Measurements from ENCODE around the gene AQR. TPM values are rescaled to one million over a fixed set of nuclear protein-coding genes. Genes with fewer than 3 reads are reported as not detected.

The AQR gene
- total and polyA plus RNA-seq, 2 of the 13 experiments (the other 11 are each of a cell fraction or from before 2014, with no cell fraction given) = 18.7 to 31.3 TPM

GRCh38 chr15:34914317-34914716 is 55.2 kb downstream of the AQR start:
- Histone ChIP-seq H3K79me2 (ENCODE audit: insufficient read depth, low read length) (no peaks in the 10 kb centered on the region), H3K36me3 (replicated peaks in 1 of 2; ENCODE audit: control insufficient read depth in 1 of 2, insufficient read depth in 2 of 2, low read length in 2 of 2) (peaks cover 5 to 53% of the 10 kb centered on the region in 2 experiments; a peak in 3 of 5 replicates), H3K4me1 (ENCODE audit: insufficient read depth, low read length) (no peaks in the 10 kb centered on the region), H2AFZ (ENCODE audit: low read length) (no peak overlapping the region), H3K4me3 (replicated peaks in 1 of 3; ENCODE audit: insufficient read depth in 1 of 3, low read depth in 2 of 3, low read length in 3 of 3) (no peak overlapping the region), H3K4me2 (ENCODE audit: low read depth, low read length) (no peak overlapping the region), H3K27me3 (ENCODE audit: control insufficient read depth in 1 of 2, insufficient read depth in 2 of 2, low read length in 2 of 2) (no peaks in the 10 kb centered on the region), H3K27ac (ENCODE audit: extremely low read length, insufficient read depth, low read length) (no peak overlapping the region), H4K20me1 (ENCODE audit: insufficient read depth, low read length) (no peaks in the 10 kb centered on the region), H3K9me3 (ENCODE audit: low read length) (no peaks in the 10 kb centered on the region), H3K9ac (ENCODE audit: insufficient read depth, low read depth, low read length) (no peak overlapping the region)
- DNase-seq (ENCODE audit: low spot score) (no peak), ATAC-seq (no peak), FAIRE-seq (no peak)
- CTCF ChIA-PET (ENCODE audit: low intra/inter-chr PET ratio, low total read pairs) = no interaction called here
- POLR2A ChIA-PET = no interaction called here
- TF ChIP-seq CCDC6 (CRISPR knock-in tag; IDR thresholded peaks at IDR 0.05) (no peak), ZNF674 (CRISPR knock-in tag; IDR thresholded peaks at IDR 0.05; ENCODE audit: low read depth) (no peak), ZSCAN21 (CRISPR knock-in tag; IDR thresholded peaks at IDR 0.05; ENCODE audit: borderline replicate concordance) (no peak), TP53 (CRISPR knock-in tag; conservative IDR thresholded peaks at IDR 0.05) (no peak), EP300 (IDR thresholded peaks at IDR 0.05; ENCODE audit: low read depth in 2 of 2, low read length in 2 of 2) (no peak), EP300 (CRISPR knock-in tag; IDR thresholded peaks at IDR 0.05; ENCODE audit: borderline replicate concordance) (no peak), CEBPZ (IDR thresholded peaks at IDR 0.05; ENCODE audit: low read length) (no peak), KLF12 (CRISPR knock-in tag; IDR thresholded peaks at IDR 0.05; ENCODE audit: borderline replicate concordance) (no peak), PRPF4 (IDR thresholded peaks at IDR 0.05; ENCODE audit: low read depth, low read length, poor library complexity, severe bottlenecking) (no peak)
- no TSS peak for BruUV-seq (replicated peaks)
- intact Hi-C loops (cut with micrococcal nuclease; ENCODE audit: unreplicated experiment) (no loop called here), in situ Hi-C loops (cut with HindIII; ENCODE audit: extremely low pct_ligation_motif_present, low pct_unique_long_range_greater_than_20kb) (loop anchor here (10.0 kb wide), 1 partner anchor 290 kb away; no protein-coding TSS in a partner anchor)
- 100% methylated on average over 2 of the region's 2 CpGs for WGBS (ENCODE audit: low lambda C conversion rate)
